ENCODE measurements around the gene USHBP1. TPM values are rescaled to one million over a fixed set of nuclear protein-coding genes. Genes with fewer than 3 reads are reported as not detected.

Gene USHBP1
- total and polyA plus RNA-seq, 2 experiments from 2014 or later: 4.0 to 5.6 TPM

DNA sequence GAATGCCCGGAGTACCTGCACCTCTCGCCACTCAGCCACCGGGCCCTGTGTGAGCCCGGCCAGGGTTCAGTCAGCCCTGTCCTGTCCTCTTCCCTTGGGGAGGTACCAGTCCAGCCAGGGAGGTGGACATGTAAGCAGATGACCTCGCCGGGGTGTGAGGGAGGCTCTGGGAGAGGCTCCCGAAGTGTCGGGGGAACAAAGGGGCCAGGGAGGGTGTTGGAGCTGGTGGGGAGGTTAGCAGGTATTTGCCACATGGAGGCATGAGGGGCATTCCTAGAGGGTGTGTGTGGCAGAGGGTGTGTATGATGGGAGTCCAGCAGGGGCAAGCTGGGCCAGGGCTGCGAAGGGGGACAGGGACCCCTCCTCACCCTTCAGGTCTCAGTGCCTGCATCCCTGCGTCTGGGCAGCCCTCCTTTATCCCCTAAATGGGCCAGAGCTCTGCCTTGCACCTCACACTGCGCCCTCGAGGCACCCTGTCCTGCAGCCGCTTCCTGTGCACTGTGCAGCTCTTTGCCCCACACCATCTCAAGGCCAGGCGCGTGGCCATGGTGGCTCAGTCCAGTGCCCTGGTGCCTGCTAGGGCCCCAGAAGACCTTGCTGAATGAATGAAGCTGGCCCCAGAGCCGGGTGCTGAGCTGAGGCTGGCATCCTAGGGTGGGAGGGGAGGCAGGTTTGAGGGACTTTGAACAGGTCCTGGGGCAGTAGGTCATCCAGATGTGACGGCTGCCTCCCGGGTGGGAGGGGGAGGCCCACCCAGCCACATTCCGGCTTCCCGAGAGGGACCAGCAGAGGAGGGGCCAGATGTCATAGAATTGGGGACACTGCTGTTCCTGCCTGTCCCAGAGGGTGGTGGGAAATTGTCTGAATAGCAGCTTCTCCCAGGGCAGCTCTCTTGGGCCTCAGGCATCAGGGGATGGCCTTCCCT is 47.9 kb upstream of the USHBP1 start:
- Histone ChIP-seq H3K27ac (ENCODE audit: low read depth) (no peak overlapping the region), H3K27me3 (ENCODE audit: insufficient read depth) (no peaks in the 10 kb centered on the region), H3K9me2 (ENCODE audit: insufficient read depth) (no peaks in the 10 kb centered on the region), H3K79me2 (replicated peaks; ENCODE audit: insufficient read depth) (peaks cover 25% of the 10 kb centered on the region), H3K4me1 (ENCODE audit: insufficient read depth) (peaks cover 12% of the 10 kb centered on the region), H3K4me3 (no peak overlapping the region), H2AFZ (no peak overlapping the region), H4K20me1 (replicated peaks; ENCODE audit: insufficient read depth) (peaks cover 16% of the 10 kb centered on the region), H3F3A (replicated peaks; ENCODE audit: low read depth) (peaks cover 14% of the 10 kb centered on the region), H3K4me2 (no peak overlapping the region), H3K36me3 (ENCODE audit: insufficient read depth) (peaks cover 10% of the 10 kb centered on the region; the same call in 1 of the 2 replicates)
- DNase-seq (ENCODE audit: low spot score) (no peak), ATAC-seq (no peak)
- Mint-ChIP-seq H3K4me1 (peaks cover 16% of the 10 kb centered on the region), H3K27ac (no peak overlapping the region), H3K4me3 (no peak overlapping the region; the same call in 2 of the 3 replicates), H3K27me3 (ENCODE audit: insufficient read depth, low read depth, poor library complexity) (peaks cover 20% of the 10 kb centered on the region), H3K36me3 (ENCODE audit: low read depth) (peaks cover 42% of the 10 kb centered on the region), H3K9me3 (no peaks in the 10 kb centered on the region; the same call in 2 of the 3 replicates)
- TF ChIP-seq, protein P1, sequence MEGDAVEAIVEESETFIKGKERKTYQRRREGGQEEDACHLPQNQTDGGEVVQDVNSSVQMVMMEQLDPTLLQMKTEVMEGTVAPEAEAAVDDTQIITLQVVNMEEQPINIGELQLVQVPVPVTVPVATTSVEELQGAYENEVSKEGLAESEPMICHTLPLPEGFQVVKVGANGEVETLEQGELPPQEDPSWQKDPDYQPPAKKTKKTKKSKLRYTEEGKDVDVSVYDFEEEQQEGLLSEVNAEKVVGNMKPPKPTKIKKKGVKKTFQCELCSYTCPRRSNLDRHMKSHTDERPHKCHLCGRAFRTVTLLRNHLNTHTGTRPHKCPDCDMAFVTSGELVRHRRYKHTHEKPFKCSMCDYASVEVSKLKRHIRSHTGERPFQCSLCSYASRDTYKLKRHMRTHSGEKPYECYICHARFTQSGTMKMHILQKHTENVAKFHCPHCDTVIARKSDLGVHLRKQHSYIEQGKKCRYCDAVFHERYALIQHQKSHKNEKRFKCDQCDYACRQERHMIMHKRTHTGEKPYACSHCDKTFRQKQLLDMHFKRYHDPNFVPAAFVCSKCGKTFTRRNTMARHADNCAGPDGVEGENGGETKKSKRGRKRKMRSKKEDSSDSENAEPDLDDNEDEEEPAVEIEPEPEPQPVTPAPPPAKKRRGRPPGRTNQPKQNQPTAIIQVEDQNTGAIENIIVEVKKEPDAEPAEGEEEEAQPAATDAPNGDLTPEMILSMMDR (conservative IDR thresholded peaks at IDR 0.05; ENCODE audit: low read depth in 2 of 2): no peak
- TF ChIP-seq ZNF114 (CRISPR knock-in tag; IDR thresholded peaks at IDR 0.05) (no peak), EZH2phosphoT487 (IDR thresholded peaks at IDR 0.05; ENCODE audit: unreplicated experiment) (no peak), STAT1 (IDR thresholded peaks at IDR 0.05; ENCODE audit: unreplicated experiment) (no peak), ZNF331 (CRISPR knock-in tag; IDR thresholded peaks at IDR 0.05; ENCODE audit: low read depth) (no peak), POLR2AphosphoS5 (IDR thresholded peaks at IDR 0.05; ENCODE audit: low read depth) (no peak), EZH2 (IDR thresholded peaks at IDR 0.05; ENCODE audit: low read depth, unreplicated experiment) (no peak), JUNB (IDR thresholded peaks at IDR 0.05; ENCODE audit: unreplicated experiment) (no peak), NANOG (IDR thresholded peaks at IDR 0.05; ENCODE audit: borderline replicate concordance) (no peak), CREB1 (CRISPR knock-in tag; IDR thresholded peaks at IDR 0.05; ENCODE audit: low read depth) (no peak)
- TF ChIP-seq, protein P2, sequence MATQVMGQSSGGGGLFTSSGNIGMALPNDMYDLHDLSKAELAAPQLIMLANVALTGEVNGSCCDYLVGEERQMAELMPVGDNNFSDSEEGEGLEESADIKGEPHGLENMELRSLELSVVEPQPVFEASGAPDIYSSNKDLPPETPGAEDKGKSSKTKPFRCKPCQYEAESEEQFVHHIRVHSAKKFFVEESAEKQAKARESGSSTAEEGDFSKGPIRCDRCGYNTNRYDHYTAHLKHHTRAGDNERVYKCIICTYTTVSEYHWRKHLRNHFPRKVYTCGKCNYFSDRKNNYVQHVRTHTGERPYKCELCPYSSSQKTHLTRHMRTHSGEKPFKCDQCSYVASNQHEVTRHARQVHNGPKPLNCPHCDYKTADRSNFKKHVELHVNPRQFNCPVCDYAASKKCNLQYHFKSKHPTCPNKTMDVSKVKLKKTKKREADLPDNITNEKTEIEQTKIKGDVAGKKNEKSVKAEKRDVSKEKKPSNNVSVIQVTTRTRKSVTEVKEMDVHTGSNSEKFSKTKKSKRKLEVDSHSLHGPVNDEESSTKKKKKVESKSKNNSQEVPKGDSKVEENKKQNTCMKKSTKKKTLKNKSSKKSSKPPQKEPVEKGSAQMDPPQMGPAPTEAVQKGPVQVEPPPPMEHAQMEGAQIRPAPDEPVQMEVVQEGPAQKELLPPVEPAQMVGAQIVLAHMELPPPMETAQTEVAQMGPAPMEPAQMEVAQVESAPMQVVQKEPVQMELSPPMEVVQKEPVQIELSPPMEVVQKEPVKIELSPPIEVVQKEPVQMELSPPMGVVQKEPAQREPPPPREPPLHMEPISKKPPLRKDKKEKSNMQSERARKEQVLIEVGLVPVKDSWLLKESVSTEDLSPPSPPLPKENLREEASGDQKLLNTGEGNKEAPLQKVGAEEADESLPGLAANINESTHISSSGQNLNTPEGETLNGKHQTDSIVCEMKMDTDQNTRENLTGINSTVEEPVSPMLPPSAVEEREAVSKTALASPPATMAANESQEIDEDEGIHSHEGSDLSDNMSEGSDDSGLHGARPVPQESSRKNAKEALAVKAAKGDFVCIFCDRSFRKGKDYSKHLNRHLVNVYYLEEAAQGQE (IDR thresholded peaks at IDR 0.05; ENCODE audit: unreplicated experiment): no peak
- TF ChIP-seq, protein P3, sequence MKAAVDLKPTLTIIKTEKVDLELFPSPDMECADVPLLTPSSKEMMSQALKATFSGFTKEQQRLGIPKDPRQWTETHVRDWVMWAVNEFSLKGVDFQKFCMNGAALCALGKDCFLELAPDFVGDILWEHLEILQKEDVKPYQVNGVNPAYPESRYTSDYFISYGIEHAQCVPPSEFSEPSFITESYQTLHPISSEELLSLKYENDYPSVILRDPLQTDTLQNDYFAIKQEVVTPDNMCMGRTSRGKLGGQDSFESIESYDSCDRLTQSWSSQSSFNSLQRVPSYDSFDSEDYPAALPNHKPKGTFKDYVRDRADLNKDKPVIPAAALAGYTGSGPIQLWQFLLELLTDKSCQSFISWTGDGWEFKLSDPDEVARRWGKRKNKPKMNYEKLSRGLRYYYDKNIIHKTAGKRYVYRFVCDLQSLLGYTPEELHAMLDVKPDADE (IDR thresholded peaks at IDR 0.05): no peak
- TF ChIP-seq, protein P4, sequence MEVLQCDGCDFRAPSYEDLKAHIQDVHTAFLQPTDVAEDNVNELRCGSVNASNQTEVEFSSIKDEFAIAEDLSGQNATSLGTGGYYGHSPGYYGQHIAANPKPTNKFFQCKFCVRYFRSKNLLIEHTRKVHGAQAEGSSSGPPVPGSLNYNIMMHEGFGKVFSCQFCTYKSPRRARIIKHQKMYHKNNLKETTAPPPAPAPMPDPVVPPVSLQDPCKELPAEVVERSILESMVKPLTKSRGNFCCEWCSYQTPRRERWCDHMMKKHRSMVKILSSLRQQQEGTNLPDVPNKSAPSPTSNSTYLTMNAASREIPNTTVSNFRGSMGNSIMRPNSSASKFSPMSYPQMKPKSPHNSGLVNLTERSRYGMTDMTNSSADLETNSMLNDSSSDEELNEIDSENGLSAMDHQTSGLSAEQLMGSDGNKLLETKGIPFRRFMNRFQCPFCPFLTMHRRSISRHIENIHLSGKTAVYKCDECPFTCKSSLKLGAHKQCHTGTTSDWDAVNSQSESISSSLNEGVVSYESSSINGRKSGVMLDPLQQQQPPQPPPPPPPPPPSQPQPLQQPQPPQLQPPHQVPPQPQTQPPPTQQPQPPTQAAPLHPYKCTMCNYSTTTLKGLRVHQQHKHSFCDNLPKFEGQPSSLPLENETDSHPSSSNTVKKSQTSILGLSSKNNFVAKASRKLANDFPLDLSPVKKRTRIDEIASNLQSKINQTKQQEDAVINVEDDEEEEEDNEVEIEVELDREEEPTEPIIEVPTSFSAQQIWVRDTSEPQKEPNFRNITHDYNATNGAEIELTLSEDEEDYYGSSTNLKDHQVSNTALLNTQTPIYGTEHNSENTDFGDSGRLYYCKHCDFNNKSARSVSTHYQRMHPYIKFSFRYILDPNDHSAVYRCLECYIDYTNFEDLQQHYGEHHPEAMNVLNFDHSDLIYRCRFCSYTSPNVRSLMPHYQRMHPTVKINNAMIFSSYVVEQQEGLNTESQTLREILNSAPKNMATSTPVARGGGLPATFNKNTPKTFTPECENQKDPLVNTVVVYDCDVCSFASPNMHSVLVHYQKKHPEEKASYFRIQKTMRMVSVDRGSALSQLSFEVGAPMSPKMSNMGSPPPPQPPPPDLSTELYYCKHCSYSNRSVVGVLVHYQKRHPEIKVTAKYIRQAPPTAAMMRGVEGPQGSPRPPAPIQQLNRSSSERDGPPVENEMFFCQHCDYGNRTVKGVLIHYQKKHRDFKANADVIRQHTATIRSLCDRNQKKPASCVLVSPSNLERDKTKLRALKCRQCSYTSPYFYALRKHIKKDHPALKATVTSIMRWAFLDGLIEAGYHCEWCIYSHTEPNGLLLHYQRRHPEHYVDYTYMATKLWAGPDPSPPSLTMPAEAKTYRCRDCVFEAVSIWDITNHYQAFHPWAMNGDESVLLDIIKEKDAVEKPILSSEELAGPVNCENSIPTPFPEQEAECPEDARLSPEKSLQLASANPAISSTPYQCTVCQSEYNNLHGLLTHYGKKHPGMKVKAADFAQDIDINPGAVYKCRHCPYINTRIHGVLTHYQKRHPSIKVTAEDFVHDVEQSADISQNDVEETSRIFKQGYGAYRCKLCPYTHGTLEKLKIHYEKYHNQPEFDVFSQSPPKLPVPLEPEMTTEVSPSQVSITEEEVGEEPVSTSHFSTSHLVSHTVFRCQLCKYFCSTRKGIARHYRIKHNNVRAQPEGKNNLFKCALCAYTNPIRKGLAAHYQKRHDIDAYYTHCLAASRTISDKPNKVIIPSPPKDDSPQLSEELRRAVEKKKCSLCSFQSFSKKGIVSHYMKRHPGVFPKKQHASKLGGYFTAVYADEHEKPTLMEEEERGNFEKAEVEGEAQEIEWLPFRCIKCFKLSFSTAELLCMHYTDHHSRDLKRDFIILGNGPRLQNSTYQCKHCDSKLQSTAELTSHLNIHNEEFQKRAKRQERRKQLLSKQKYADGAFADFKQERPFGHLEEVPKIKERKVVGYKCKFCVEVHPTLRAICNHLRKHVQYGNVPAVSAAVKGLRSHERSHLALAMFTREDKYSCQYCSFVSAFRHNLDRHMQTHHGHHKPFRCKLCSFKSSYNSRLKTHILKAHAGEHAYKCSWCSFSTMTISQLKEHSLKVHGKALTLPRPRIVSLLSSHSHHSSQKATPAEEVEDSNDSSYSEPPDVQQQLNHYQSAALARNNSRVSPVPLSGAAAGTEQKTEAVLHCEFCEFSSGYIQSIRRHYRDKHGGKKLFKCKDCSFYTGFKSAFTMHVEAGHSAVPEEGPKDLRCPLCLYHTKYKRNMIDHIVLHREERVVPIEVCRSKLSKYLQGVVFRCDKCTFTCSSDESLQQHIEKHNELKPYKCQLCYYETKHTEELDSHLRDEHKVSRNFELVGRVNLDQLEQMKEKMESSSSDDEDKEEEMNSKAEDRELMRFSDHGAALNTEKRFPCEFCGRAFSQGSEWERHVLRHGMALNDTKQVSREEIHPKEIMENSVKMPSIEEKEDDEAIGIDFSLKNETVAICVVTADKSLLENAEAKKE (CRISPR knock-in tag; IDR thresholded peaks at IDR 0.05): no peak

Data from GM23338 (cell line).